ENCODE measurements around the gene ZDBF2.
"Not testable (repeated sequence)": the region's sequence is repeated elsewhere in the genome, so short reads cannot be mapped to it uniquely, and the experiment has no call there.

Gene ZDBF2

DNA sequence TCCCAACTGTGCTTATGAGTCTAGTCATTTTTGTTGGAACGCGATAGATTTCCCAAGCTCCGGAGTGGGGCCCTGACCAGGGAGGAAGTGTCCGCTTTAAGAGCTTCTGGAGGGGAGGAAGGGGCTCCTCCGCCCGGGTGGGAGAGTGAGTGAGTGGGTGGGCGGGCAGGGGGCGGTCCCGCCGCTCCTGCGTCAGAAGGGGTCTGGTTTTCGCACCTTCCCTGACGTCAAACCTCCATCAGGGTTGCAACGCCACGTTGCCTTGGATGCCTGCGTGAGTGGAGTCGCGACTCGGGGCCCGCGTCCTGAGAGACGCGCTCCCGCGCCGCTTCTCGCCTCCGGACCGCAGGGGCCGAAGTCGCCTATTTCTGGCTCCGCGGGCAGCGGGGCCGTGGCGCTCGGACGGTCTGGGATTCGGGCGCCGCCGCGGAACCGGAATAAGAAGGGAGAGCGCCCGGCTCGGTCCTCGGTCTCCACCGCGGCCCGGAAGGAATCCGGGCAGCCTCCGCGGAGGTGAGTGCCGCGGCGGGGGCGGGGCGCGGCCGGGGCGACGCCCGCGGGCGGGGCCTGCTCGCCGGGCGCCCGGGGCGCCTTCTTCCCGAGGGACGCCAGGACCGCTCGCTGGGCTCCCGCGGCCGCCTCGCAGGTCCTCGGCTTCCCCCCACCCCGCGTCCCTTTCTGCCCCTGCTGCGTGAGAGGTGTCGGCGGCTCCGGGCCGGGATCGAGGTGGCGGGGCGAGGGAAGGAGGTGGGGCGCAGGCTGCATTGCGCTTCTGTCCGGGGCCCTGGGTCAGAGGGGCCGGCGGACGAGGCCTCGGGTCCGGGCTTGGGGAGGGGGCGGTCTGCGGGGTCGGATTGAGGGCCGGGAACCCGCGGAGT lies at the start of gene ZDBF2:
TSS of gene ZDBF2 (plus strand) at position 230 of the 878 bp plus-strand sequence. CDS start 7,187 bp downstream, outside the sequence.
- DNase-seq (ENCODE audit: low read depth in 2 of 3, low spot score in 2 of 3) = peak in 2 of 3 experiments; percentile 8 to 19

DNA sequence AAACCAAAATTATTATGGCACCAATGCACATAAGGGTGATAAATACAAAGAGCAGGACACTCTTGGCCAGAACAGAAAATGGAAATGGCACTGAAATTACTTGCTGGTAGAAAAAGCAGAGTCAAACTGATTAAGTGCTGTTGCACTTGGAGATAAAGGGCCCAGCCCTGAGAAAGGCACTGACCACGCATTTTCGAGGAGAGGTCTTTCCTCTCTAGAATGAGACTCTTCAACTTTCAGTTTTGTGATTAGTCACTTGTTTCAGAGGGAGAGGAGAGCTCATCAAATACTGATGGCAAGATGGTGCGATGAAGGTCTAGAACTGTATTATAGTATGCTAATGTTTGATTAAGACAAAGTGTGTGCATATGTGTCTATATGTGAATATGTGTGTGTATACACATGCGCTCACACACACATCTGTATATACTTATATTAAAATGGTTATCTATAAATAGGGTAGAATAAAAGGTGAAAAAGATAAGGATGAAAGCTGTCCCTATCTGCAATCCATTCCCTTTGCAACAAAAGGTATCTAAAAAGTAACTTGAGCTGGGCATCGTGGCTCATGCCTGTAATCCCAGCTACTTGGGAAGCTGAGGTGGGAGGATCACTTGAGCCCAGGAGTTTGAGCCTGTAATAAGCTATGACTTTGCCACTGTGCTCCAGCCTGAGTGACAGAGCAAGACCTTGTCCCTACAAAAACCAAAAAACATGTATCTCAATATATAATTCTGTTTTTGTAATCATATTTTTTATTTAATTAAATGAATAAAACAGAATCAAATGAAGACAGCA lies 48.8 kb upstream of the ZDBF2 start:
- no peak for DNase-seq (ENCODE audit: low read depth in 2 of 3, low spot score in 2 of 3)

GRCh38 chr2:206228636-206229035 lies 45.8 kb upstream of the ZDBF2 start:
- DNase-seq (ENCODE audit: low read depth in 2 of 3, low spot score in 2 of 3) = not testable (repeated sequence)

- DNase-seq (ENCODE audit: low read depth in 2 of 3, low spot score in 2 of 3) = no peak
Measured at GRCh38 chr2:206229642-206230041, 44.8 kb upstream of the ZDBF2 start.

DNA sequence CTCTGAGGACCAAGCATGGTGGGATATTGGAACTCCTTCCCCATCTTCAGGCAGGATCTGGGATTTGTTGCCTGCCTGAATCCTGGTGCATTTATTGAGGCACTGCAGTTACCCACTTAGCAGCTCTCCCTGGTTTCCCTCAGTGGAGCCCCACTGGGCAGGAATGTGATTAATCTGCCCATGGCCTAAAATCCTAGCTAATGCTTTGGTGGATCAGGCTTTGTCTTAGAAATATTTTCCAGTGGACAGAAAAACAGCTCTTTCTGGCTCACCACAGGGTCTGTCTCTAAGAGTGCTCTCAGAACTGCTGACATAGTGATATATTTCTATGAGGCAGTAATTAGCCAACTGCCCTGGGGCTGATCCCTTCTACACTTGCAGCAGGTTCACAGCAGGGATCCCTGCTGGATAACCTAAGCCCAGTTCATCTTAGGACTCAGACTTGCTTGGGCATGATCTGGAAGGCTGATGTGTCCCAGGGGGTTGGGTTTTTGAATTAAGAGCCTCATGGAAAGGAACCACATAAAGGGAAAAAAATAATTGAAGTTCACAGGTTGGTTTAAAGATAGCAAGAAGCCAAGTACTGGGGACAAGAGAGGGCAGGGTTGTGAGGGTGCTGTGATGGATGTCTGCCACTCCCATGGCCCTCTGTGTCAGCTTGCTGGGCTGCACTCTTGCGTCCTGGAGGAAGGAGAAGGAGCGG lies 44.3 kb upstream of the ZDBF2 start:
- no peak for DNase-seq (ENCODE audit: low read depth in 2 of 3, low spot score in 2 of 3)

- DNase-seq (ENCODE audit: low read depth in 2 of 3, low spot score in 2 of 3) = no peak
Measured at GRCh38 chr2:206231669-206232286, 42.7 kb upstream of the ZDBF2 start.

DNA sequence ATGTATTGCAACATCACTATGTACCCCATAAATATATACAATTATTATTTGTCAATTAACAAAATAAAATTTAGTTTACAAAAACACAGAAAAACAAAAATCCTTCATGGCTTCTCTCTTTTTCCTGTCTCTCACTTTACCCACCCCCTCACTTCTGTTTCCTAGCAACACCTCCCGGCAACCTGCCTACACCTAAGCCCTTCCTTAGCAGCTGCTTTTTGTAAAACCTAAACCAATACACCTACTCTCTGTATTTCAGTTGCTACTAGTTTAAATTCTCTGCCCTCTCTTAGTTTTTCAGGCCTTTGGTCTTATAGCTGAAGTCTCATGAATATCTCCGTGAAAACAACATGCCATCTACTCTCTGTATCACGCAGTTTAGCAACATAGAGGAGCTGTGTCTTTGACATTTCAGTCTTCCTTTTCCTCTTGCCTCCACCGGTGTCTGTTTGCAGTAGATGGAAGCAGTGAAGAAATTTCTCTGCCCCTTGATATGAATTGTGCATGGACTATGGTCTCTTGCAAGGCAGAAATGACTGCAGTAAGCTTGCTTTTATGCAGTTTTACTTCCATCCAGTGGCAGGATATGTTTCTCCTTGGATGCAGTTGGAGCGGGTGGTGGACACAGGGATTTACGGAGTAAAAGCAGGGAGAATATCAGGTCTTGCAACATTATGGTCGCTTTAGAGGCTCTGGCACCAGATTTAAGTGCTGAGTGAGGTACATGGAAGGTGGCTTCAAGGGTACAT lies 42.0 kb upstream of the ZDBF2 start:
- DNase-seq (ENCODE audit: low read depth in 2 of 3, low spot score in 2 of 3) = no peak

DNA sequence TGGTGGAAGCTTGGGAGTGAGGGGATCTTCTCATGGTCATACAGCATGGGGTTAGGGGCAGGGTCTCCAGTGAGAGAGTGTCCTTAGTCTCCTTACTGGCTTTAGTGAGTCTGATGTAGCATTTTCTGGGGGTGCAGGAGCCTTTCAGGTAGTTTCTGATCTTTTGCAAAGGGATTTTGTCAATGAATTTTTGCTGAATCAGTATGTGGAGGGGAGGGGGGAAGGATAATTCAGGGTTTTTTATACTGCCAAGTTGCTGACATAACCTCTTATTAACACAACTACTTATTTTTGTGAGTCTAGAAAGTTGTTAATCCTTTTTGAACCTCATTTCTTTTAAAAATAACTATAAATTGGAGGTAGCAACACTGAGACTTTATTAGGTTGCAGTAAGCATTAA lies 35.3 kb upstream of the ZDBF2 start:
- no peak for DNase-seq (ENCODE audit: low read depth in 2 of 3, low spot score in 2 of 3)

- DNase-seq (ENCODE audit: low read depth in 2 of 3, low spot score in 2 of 3) = no peak
Measured at GRCh38 chr2:206240327-206240726, 34.1 kb upstream of the ZDBF2 start.

GRCh38 chr2:206241736-206242135 lies 32.7 kb upstream of the ZDBF2 start:
- no peak for DNase-seq (ENCODE audit: low read depth in 2 of 3, low spot score in 2 of 3)

DNA sequence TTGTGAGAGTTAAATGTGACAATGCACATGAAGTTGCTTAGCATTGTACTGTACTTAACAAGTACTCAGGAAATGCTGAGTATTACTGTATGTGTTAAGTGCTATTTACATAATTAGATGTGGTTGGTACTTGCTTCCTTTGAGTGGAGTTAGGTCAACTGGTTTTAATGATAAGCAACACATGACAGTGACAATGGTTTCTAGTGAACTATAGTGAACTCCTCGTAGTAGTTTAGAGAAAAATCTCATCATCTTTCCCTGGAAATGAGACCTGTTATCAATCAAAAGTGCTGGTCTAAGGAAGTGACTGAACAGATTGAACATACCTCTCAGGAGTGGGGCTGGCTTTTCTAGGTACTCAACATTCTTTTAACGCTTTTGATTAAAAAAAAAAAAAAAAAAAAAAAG lies 29.2 kb upstream of the ZDBF2 start:
- no peak for DNase-seq (ENCODE audit: low read depth in 2 of 3, low spot score in 2 of 3)

DNA sequence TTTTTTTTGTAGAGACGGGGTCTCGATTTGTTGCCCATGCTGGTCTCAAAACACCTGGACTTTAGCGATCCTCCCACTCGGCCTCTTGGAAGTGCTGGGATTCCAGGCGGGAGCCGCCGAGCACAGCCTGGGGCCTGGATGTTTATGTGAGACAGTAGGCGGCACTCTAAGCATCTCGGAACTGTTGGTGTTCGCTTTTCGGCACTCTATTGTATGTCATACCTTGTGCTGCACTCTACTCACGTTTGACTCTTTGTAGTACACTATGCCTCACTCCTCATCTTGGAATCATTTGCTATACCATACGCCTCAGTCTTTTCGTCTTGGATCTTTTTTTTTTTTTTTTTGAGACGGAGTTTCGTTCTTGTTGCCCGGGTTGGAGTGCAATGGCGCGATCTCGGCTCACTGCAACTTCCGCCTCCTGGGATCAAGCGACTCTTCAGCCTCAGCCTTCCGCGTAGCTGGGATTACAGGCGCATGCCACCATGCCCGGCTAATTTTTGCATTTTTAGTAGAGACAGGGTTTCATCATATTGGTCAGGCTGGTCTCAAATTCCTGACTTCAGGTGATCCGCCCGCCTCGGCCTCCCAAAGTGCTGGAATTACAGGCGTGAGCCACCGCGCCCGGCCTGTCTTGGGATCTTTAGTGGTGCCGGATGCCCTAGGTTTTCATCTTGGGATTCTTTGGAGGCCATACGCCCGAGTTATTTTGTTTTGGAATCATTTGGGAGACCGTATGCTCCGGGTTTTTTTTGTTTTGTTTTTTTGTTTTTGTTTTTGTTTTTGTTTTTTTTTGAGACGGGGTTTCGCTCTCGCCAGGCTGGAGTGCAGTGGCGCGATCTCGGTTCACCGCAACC lies 24.2 kb upstream of the ZDBF2 start:
- no peak for DNase-seq (ENCODE audit: low read depth in 2 of 3, low spot score in 2 of 3)

DNA sequence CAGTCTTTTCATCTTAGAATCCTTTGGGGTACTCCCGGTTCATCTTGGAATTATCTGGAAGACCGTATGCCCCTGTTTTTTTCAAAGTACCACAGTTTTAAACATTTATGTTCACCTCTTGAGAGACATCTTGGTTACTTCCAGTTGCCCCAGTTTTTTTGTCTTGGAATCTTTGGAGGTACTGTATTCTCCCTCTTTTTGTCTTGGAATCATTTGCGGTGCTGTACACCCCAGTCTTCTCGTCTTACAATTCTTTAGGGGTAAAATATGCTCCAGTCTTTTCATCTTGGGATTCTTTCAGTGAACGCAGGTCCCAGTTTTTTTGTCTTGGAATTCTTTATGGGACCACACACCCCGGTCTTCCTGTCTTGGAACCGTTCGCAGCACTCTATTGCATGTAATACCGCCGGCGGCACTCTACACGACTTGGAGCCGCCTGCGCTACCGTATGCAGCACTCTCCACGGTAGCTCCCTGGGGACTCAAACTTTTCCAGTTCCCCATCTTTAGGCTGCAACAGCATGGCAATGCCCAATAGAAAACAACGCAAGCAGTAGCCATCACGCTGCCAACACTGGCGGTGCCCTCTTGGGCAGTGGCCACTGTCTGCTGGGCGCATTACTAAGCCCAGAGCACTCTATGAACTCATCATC lies 21.2 kb upstream of the ZDBF2 start:
- DNase-seq (ENCODE audit: low read depth in 2 of 3, low spot score in 2 of 3) = no peak

- DNase-seq (ENCODE audit: low read depth in 2 of 3, low spot score in 2 of 3) = no peak
Measured at GRCh38 chr2:206253777-206254166, 20.7 kb upstream of the ZDBF2 start.

GRCh38 chr2:206255003-206255402 lies 19.5 kb upstream of the ZDBF2 start:
- no peak for DNase-seq (ENCODE audit: low read depth in 2 of 3, low spot score in 2 of 3)

DNA sequence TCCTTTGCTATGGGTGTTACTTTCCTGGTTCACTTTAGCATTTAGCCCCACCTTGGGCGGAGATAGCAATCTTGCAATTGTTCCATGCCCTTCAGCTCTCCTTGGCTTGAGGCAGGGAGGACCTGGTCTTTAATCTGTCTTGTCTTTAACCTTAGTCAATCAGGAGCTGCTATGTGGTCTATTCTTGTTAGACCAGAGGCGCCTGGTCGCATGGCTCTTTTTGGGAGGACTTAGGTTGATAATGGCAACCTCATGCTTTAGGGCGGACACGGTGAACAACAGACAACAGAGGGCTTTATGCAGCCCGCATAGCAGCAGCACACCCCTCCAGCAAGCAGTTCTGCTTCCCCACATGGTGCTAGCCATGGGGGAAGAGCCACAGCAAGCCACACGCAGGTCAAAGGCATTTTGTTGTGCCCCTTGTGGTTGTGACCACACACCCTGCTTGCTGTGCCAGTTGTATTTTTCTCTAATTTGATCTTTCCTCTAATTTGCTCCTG lies 17.7 kb upstream of the ZDBF2 start:
- no peak for DNase-seq (ENCODE audit: low read depth in 2 of 3, low spot score in 2 of 3)

- no peak for DNase-seq (ENCODE audit: low read depth in 2 of 3, low spot score in 2 of 3)
Measured at GRCh38 chr2:206257350-206257749, 17.1 kb upstream of the ZDBF2 start.

- no peak for DNase-seq (ENCODE audit: low read depth in 2 of 3, low spot score in 2 of 3)
Measured at GRCh38 chr2:206257861-206258260, 16.6 kb upstream of the ZDBF2 start.

DNA sequence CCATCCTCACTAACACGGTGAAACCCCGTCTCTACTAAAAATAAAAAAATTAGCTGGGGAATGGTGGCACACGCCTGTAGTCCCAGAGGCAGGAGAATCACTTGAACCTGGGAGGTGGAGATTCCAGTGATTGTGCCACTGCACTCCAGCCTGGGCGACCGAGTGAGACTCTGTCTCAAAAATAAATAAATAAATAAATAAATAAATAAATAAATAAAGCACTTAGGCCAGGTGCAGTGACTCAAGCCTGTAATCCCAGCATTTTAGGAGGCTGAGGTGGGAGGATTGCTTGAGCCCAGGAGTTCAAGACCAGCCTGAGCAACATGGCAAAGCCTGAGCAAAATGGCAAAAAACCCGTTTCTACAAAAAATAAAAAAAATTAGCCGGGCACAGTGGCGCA lies 15.8 kb upstream of the ZDBF2 start:
- not testable (repeated sequence) for DNase-seq (ENCODE audit: low read depth in 2 of 3, low spot score in 2 of 3)

Measured in activated CD8-positive, alpha-beta memory T cell treated with anti-CD3 and anti-CD28 coated beads for 48 hours (primary cell).